ENCODE measurements around the gene LRRC2.
"Not testable (repeated sequence)": the region's sequence is repeated elsewhere in the genome, so short reads cannot be mapped to it uniquely, and the experiment has no call there.

The LRRC2 gene

DNA sequence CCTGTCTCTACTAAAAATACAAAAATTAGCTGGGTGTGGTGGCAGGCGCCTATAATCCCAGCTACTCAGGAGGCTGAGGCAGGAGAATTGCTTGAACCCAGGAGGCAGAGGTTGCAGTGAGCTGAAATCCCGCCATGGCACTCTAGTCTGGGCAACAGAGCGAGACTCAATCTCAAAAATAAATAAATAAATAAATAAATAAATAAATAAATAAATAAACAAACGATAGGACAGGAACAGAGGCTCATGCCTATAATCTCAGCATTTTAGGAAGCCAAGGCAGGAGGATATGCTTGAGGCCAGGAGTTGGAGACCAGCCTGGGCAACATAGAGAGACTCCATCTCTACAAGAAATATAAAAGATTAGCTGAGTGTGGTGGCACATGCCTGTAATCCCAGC, 43.9 kb downstream of the LRRC2 start:
- FAIRE-seq = not testable (repeated sequence)

DNA sequence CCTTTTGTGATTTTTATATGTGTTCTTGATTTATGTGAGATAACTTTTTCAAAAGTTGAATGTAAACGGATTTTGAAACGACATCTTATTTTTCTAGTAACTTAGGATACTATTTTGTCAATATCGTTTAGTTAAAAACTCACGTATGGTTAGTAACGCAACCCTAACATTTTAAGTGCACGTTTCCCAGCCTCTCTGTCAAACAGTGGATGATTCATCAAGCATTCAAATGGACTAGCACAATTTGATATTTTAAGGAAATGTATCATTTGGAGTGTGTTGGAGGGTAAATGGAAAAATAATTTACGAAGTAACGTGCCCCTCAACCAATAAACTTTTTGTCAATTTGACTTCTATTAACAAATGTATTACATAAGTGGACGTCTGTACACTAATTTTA, 45.0 kb downstream of the LRRC2 start:
- FAIRE-seq = no peak

DNA sequence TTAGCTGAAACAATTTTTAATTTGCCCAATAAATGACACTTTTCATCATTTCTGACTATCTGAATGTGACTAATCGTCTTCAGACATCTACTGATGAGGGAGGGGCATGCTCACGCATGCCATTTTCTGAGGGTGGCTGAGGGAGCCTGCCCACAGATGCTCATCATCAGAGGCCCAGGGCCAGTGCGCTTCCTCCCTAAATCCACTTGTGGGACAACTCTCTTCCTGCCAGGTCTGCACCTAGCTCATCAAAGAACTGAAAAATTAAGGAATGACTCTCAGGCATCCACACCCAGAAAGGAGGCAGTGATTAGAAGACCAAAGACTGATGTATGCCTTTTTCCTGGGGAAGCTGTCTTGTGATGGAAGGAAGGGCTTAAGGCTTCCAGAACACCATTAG, 45.6 kb downstream of the LRRC2 start:
- no peak for FAIRE-seq

DNA sequence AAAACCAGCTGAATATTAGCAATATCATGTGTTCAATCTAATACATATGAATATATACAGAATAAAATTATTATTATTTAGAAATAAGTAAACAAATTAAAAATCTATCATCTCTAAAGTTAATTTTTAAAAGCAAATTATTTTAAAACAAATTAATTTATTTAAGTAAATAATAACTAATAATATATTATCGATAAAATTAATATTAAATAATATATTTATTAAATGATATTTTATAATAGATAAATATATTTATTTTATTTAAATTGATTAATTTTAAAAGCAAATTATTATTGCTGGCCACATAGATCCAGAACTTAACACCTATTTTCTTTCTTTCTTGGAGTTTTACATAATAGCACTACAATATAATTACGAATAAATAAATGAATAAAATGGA, 46.1 kb downstream of the LRRC2 start:
- FAIRE-seq = peak; percentile 97

DNA sequence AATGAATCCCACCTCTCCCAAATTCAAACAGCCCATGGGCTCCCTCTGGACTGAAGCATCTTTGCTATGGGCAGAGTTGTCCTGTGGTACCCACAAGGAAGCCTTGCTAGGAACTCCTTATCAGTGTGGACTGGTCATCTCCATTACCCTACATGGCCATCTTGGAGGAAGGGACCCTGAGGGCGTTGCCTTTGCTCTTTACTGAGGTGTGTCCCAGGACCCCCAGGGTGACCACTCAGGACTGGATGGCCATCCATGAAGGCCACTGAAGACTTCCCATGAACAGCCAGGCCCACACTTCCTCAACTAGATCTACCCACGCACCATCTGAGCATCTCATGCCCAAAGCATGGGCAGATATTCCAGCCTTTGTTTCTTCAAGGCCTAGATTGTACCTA, 48.3 kb downstream of the LRRC2 start:
- FAIRE-seq = no peak

DNA sequence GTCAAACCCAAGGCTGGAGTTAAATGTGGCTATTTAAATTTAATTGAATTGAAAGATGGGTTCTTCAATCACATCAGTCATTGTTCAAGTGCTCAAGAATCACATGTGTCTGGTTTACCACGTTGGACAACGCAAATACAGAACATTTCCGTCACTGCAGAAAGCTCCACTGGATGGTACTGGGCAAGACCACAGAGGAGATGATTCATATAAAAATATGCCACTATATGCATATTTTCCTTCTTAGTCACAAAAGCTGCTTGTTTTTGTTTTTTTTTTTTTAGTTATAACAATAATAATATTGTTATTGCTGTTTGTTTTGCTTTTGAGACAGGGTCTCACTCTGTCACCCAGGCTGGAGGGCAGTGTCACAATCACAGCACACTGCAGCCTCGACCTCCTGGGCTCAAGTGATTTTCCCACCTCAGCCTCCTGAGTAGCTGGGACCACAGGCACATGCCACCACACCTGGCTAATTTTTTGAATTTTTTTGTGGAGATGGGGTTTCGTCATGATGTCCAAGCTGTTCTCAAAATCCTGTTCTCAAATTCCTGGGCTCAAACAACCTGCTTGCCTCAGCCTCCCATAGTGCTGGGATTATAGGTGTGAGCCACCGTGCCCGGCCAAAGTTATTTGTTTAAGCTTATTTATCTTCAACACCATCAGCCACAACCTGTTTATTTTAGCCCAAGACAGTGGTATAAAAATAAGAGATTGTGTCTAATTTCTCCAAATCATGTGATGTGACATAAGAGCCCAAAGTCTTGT, 48.9 kb downstream of the LRRC2 start:
- no peak for FAIRE-seq

DNA sequence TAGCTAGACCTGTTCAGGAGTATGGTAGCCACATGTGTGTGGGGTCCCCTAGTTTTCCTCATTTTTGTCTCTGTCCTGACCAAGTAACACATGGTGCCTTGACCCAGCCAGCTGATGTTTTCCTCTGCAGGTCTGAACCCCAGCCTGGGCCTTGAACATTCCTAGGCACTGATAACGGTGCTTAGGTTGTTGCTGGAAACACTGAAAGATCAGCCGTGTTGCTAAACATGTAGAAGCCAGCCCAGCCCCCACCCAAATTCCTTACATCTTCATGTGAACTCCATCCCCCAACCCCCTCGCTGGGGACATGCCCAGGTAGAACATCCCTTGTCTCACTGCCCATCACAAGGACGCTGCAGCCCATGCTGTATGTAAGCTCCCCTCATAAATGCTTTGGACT, 49.6 kb downstream of the LRRC2 start:
- no peak for FAIRE-seq

DNA sequence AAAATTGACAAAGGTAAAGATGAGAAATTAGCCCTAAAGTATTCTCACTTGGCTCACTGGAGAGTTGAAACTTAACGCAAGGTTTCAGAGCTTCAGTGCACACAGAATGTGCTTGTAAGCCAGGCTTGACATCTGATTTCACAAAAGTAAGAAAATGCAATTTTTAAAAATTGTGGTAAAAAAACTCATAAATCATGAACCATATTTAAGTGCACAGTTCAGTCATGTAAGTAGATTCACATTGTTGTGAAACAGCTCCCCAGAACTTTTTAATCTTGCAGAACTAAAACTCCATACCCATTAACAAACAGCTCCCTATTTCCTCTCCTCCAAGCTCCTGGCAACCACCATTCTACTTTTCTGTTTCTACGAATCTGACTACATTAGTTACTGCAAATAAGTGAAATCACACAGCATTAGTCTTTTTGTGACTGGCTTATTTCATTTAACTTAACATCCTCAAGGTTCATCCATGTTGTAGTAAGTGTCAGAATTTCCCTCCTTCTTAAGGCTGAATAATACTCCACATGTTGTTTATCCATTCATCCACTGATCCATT, 53.8 kb downstream of the LRRC2 start:
- FAIRE-seq = no peak

DNA sequence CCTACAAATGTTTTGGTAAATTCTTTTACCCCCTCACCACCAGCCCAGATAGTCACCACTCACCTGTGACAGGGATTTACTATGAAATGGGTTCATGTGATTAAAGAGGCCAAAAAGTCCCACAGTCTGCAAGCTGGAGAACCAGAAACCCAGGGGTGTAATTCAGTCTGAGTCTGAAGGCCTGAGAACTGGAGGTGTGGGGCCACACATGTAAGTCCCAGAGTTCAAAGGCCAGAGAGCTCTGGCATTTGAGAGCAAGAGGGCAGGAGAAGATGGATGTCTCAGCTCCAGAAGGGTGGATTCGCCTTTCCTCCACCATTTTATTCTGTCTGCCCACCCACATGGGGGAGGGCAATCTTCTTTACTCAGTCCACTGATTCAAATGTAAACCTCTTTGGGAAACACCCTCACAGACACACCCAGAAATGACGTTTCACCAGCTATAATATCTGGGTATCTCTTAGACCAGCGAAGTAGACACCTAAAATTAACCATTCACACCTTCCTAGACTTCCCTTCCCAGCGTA, 56.4 kb downstream of the LRRC2 start:
- no peak for FAIRE-seq

DNA sequence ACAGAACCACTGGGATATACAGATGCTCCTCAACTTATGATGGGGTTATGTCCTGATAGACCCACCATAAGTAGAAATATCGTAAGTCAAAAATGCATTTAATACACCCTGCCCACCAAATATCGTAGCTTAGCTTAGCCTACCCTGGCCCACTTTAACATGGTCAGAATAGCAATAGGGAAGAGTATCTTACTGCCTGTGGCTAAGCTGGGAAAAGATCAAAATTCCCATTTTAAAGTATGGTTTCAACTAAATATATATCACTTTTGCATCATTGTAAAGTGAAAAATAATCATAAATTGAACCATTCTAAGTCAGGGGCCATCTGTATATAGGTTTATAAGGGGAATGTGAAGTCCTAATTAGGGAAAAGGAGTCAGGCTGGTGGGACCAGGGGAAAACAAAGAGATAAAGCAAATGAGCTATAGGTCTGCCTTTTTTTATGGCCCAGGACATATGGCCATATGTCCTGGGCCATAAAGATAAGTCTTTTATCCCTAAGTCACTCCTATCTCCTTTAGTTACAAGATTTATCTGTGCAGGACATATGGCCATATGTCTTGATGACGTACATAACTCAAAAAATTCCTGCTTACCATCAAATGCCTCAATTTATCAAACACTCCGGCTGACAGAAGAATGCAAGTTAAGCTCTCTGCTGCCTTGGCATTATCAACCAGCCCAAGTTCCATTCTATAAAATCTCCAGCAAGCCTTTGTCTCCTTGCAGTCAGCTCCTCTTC, 57.1 kb downstream of the LRRC2 start:
- FAIRE-seq = no peak

DNA sequence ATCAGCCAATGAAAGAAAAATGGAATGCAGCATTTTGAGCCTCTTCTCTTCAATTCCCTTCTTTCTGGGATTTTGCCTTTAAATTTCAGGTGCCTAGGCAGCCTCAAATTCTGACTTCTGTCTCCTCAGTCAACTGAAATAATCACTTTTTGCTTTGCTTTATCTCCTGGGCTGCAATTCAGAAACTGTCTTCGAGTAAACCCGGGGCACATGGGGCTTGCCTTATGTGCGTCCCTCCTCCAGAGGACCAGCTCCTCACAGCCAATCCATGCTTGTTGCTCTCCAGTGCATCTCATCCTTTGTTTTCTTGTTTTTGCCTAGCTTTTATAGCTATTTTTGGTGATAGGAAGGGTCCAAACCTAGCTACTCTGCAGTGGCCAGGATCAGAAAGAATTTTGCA, 59.6 kb downstream of the LRRC2 start:
- no peak for FAIRE-seq

DNA sequence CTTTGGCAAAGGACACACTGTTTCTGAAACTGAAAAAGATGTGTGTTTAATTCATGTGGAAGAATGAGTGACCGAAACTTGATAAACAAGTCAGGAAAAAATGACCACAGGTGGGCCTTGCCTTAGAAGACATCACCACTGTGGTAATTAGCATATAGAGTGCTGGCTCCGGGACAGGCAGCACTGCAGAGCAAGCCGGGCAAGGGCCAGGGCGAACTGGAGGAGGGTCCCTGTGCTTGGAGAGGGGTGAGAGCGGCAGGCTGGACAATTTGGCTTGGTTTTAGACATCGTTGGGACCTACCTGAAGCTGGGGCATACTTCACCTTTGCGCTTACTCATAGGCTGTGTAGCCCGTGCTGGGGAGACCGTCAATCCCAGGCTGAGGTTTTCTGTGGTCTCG, 60.1 kb downstream of the LRRC2 start:
- no peak for FAIRE-seq

DNA sequence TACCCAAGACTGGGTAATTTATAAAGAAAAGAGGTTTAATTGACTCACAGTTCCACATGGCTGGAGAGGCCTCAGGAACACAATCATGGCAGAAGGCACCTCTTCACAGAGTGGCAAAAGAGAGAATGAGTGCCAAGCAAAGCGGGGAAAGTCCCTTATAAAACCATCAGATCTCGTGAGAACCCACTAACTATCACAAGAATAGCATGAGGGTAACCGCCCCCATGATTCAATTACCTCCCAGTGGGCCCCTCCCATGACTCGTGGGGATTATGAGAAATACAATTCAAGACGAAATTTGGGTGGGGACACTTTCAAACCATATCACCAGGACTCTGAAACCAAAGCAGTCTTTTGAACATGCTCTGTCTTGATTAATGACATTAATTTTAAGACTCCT, 61.3 kb downstream of the LRRC2 start:
- no peak for FAIRE-seq

DNA sequence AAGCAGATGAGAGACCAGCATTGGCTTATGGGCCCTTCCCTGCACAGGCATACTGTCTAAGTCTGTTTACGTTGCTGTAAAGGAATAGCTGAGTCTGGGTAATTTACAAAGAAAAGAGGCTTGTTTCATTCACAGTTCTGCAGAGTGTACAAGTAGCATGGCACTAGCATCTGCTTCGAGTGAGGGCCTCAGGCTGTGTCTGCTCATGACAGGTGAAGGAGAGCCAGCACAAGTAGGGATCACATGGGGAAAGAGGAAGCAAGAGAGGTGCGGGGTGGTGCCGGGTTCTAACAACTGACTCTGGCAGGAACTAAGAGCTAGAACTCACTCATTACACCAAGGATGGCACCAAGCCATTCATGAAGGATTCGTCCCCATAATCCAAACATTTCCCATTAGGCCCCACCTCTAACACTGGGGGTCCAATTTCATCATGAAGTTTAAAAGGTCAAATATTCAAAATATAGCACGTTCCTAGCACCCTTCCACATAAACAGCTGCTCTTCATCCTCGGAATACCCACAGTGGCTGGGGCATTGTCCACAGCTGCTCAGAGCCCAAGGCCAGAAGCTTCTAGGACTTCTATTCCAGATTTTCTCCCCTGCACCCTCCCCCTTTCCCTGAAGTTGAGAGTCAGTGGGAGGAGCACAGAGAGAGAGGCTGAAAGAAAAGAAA, 62.8 kb downstream of the LRRC2 start:
- FAIRE-seq = no peak

DNA sequence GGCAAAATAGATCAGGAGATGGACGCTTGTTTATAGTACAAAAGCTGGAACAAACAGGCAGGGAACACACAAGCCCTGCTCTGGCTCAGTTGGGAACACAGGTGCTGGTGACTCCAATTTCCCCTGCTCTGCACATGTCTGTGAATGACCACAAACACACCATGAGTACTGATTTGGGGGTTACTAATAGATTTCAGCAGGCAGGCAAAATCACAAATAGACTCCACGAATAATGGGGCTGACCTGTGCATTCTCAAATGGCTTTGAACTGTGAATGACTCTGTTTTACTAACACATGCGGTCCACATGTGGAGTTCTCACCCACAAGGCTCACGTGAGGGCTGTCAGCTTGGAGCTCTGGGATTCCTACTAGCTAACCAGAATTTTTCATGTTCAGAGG, 64.4 kb downstream of the LRRC2 start:
- no peak for FAIRE-seq

DNA sequence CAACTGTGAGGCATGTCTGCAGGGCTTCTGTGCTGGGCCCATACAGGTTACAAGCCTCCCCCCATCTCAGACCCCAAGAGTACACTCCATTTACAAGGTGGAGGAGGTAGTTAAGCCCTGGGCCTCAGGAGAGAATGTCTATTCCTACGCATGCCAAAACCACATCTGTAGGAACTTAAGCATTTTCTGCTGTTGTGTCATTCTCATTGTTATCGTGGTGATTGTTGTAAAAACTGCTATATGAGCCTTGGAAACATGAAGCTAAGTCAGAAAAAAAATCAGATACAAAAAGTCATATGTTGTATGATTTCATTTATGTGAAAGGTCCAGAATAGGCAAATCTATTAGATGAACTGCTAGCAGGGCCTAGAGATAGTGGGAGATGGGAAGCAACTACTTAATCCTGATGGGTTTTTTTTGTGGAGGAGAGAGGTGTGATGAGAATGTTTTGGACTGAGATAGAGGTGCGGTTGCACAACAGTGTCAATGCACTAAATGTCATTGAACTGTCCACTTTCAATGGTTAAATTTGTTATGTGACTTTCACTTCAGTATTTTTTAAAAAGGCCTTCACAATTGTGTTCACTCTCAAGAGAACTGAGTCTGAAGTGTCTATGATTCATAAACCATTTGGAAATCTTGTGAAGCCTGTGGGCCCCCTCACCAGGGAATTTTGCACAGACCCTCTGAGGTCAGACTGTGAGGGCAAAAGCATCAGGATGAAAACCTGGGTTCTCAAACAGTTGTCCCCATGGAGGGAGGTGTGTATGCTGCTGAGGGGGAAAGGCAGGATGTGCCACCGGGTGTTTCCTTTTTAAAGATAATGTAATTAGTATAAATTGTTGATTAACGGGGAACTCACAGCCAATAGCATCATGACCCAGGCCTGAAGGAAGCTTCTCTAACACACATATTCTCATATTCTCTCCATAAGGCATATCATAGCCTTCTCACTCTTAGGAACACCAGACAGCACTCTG, 65.2 kb downstream of the LRRC2 start:
- no peak for FAIRE-seq

DNA sequence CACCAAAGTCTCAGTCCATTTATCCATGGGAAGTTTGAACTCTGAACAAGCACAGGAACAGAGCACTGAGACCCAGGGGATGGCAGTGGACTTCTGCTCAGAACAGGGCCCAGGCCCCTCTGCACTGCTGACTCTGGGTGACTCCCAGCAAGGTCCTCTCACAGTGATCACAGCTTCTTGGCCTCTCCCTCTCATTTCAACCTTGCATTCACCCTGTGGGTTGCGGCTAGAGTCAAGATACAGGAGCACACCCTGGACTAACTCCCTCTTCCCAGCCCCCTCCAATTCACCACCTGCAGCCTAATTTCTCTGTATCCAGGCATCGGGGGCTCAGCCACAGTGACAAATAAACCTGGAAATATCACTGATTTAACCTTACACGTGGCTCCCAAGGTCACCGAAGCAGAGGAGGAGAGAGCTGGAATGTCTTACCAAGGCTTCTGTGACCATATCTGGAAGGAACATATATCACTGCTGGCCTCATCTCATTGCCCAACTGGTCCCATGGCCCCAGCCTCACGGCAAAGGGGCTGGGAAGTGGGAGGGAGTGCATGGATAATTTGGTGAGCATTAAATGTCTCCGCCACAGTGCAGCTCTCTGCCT, 67.1 kb downstream of the LRRC2 start:
- no peak for FAIRE-seq

DNA sequence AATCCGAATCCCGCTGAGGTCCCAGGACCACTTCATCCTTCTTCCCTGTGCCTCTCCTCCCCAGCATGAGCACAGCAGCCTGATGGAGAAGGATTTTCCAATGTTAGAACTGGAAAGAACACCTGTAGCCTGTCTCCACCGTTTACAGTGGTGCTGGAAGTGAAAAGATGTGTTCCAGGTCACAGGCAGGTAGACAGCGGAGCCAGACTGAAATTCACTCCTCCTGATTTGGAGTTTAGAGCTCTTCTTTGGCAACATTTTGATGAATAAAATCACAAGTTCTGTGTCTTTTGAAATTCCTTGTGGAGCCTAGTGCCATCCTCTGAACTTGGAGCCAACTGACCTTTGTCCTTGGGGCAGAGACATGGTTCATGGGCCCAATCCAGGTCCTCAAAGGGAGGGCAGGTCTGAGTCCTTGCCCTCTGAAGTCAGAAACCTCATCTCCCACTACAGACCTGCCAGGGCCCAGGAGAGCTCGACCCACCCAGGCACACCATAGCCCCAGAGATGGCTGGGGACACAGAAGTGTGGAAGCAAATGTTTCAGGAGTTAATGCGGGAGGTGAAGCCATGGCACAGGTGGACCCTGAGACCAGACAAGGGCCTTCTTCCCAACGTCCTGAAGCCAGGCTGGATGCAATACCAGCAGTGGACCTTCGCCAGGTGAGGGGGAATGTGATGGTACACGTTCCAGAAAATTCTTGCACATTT, 68.4 kb downstream of the LRRC2 start, which contains the start of gene RTP3:
TSS of gene RTP3 (plus strand) at position 421 of the 710 bp plus-strand sequence. CDS start at position 508, 87 bp downstream.
- no peak for FAIRE-seq

DNA sequence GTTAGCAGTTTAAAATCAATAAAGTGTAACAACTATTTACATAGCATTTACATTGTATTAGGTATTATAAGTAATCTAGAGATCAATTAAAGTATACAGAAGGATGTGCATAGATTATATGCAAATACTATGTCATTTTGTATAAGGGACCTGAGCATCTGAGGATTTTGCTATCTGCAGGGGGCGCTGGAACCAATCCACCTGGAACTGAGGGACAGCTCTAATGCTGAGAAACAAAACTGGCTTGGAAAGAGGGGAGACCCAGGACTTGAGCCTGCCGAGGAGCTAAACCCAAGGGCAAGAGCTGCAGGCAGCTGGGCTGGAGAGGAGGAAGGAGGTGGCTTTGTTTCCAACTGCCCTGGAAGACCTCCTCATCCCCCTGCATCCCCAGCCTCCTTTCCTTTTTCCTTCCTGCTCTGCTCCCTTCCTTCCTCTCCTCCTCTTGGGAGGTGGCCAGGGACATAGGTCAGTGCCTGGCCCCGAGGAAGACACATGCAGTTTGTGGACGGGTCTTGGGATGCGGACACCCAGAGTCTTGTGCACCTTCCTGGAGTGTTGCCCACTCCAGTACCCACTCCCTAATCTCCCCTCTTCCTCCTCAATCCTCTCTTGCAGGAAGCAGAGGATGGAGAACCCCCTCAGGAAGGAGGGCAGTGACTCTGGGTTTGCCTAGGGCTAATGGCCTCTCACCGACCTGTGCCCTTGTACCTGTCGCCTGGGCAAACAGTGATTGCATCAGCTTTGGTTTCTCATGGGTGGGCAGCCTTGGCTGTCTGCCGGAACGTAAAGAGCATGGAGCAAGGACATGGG, 69.2 kb downstream of the LRRC2 start:
- FAIRE-seq = no peak

DNA sequence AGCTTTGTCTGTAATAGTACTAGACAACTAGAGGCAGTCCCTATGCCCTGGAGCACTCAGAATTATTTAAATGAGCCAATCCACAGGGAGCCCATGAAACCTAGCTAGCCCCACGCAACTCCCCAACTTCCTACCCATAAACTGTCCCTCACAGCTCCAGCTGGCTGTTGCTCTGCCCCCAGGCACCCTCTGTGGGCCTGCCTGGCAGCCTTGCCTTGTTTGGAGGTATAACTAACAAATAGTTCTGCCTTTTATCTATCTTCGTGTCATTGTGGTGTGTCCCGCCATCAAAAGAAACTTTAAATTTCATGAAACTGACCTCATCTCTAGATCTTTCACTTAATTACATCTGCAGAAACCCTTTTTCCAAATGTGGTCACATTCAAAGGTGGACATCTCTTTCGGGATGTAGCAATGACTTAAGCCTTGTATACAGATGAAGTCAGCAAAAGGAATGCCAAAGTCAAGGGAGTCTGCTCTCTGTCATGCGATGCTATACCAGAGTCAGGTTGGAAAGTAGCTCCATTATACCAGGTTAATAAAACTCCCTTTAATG, 70.1 kb downstream of the LRRC2 start:
- no peak for FAIRE-seq
